GM19372 (cell line): ENCODE results near the gene NFIB.

Experiments used
- ATAC-seq: cut with Tn5 transposase; IDR thresholded peaks from one replicate; pipeline ENCODE4 v1.9.1; 2021; ENCODE audit warnings: mild to moderate bottlenecking, low read depth, moderate library complexity; ENCODE audit not compliant: unreplicated experiment

NFIB gene

DNA sequence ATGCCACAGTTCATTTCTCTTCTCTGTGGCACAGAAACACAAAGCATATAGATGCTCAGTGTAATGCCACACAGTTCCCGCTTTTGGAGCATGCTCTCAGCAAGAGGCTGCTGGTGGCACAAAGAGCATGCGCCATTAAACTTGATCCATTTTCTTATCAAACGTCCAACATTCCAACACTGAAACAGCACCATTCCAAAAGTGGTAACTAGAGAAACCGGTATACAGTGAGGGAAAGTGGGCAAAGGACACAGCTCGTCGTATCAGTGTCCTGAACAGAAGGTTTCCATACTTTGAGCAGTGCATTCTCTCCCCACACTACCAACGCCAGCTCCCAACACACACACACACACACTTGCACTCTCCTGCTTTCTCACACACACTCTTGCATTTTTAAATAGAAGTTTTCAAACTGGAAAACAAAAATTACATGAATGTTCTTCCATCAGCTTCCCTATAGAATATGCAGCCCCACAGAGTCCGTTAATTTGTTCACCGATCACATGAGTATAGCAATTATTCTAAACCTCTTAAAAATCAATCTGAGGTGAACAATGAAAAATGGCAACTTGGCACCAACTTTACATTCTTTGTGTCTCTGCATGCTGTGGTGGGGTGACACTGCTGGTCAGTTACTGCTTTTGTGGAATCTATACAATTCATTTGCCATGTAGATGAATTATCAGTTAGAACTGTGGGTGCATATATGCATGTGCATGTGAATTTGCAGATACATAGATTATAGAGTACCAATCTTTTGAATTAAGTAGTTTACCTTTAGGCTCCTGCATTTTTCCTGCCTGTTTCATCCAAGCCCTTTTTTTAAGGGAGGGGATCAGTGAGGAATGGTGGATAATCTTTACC is 5.7 kb downstream of the NFIB start:
- ATAC-seq, result no peak

DNA sequence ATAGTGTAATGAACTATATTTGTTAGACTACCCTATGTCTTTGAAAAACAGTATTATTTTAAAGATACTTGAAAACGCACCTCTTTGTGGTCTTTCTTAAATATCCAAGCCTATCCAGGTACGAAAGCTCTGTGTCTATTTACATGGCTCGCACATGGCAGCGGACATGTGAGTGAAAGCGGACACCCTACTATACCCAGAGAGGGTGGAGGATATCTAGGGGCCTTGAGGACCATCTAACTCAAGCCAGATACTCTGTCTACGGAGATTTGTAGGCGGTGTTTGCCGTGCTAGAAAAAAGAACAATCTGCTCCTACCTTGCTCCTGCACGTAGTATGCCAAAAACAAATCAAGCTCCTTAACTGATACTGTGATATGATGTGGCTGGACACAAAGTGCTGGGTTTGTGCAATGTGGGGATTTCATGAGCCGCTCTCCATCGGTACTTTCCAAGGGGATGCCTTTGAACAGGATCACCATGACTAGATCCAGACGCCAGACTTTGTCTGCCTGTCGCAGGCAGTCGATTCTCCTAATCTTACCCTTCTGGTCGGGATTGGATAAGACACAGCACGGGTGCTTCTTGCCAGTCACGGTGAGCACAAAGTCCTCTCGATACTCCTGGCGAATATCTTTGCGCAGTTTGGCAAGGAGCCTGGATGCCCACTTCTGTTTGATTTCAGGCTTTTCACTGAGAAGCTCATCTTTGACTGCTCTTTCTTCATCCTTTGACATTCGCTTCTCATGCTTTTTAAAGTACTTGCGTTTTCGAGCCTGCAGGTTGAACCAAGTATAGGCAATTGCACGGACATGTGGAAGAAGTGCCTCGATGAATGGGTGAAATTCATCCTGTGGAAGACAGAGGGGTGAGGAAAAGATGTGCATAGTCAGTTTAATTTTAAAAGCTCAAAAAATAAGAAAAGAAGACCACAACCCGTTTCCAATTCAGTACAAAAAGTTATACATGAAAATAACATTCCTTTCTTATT is 7.0 kb downstream of the NFIB start:
- ATAC-seq, result no peak

DNA sequence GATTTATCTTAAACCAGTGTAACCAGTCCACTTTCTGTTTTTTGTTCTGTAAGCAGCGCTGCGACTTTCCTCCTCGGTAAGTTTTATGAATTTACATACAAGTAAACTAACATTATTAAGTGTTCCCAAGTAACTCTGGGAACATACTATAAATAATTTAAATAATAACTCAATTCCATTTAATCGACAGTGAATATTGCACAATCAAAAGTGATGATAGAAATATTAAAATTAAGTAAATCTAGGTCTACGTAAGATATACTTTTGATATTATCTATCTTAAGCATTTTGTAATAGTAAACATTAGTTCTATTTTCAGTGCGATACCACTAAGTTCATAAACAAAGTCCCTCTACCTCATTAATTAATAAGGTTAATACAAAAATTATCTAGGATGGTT is 7.8 kb downstream of the NFIB start:
- ATAC-seq, result no peak

DNA sequence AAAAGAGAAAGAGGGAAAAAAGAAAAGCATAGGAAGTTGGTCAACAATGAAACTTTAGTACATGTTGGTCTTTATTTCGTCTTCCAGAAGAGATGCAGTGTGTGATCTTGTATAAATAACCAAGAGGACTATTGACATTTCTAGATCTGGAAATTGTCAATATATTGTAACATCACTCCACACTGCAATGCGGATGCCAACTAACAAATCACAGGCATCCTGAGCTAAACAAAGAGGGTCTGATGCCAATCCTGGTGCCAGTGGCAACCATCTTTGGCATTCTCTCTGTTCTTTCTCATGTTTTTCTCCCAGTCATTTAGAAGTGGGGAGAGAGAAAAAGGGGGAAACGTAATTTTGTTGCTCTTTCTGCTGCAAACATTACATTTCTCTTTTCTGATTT is 9.7 kb downstream of the NFIB start:
- ATAC-seq, result no peak

DNA sequence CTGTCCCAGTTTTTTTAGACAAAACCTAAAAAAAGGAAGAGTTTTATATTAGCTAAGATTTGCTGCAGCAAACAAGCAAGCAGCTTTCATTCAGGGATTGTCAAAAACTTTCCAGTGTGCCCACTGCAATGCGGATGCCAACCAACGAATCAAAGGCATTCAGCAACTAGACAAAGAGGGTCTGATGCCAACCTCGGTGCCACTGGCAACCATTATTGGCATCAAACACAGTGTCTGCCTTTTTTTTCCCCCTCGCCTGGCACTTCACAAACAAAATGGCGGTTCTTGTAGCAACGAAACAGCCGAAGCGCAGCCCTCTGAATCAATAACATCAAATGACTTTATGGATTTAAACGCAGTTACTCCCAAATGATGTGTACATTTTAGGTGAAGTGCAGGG is 10.4 kb downstream of the NFIB start:
- ATAC-seq, result no peak

DNA sequence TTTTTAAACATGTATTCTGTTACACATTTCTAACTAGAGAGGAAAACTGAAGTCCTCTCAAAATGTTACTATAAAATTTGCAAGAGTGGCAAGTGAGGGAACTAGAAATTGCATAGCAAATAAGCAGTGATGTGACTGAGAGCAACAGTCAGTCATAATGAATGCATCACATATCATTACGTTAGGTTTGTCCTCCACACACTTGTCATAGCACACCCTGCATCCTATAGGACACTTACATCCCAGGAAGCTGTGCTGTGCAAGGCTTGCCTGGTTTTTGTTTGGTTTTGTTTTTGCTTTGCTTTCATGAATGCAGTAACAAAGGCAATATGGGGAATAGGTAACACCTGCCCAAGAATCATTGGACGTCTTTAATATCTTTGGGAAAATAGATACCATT is 10.8 kb downstream of the NFIB start:
- ATAC-seq, result no peak

DNA sequence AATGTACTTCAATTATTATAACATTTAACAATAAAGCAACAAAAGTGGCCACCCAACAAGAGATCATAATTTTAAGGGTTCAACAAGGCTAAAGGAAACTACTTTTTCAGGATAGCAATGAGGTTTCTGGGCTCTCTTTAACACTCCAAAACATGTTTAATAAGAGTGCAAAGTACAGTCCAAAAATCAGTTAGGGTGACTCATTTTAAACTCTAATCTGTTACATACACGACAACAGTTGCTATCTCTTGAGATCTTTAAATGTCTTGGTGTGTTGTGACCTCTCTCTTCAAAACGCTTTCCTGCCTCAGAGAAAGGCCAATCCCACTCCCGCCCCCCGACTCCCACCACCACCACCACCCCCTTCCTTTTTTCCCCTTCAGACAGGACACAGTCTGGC is 11.5 kb downstream of the NFIB start:
- ATAC-seq, result no peak

DNA sequence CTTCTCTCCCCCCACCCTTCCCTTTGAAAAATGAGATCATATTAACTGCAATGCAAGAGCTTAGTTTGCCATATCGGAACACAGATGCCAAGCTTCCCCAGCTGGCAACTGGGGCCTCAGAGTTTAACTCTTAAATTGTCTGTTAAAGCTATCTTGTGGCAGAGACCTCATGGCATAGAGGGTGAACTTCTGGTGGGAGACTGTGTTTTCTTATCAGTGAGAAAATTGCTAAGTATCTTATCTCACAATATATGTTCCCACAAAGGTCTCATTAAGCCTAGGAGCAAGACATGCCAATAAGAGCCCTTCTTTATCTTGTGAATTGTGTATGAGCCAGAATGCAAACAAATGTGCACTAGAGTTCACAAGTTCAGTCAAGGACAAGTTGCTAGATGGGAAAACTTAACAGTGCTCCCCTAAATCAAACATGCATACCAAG is 12.3 kb downstream of the NFIB start:
- ATAC-seq, result no peak

DNA sequence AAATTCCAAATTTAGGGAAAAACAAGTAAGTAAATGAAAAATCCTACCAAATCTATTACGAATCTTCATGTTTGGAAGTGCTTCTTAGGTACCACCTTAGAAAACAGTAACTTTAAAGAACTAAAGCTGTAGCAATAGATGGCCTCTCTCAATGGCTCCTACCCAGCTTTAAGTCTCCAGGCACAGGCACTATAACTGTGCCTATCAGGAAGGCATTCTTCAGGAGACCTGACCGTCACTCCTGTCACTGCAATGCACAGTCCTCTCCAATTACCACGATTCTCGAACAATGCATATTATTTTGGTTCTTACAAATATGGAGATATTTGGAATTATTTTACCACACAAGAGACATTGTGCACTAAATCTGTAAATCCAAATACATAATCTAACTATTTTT is 12.9 kb downstream of the NFIB start:
- ATAC-seq, result no peak

DNA sequence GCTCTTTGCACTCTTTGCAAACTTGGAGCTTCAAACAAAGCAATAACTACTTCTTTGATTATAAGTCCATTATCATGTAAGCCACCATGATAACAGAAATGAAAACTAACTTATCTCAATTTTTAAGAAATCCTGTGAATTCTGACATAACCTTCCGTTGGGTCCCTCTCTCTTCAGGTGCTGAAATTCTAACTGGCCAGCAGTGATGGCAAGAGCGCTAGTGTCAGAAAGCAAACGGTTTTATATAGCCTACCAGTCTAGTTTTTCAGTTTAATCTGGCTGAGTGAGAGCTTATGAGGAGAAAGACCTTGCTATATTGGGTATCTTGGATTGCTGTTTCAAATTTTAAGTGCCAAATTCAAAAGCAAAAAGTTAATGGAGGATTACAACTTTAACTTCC is 13.4 kb downstream of the NFIB start:
- no peak for ATAC-seq

DNA sequence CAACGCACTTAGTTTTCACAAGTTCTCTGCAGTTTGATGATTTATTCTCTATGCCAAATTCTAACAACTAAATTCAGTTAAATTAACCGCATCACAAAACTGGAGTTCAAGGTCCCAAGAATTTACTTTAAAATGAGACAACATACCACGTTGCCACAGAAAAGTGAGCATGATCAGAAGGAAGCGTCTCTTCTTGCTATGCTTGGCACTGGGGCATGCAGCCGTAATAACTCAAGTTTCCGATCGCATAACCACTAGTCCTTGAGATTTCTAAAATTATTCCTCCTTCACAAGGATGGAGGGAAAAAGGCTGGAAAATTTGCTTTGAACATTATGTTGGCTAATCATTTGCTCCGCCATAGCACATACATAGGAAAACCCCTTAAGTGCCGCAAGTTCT is 13.9 kb downstream of the NFIB start:
- ATAC-seq, result no peak

DNA sequence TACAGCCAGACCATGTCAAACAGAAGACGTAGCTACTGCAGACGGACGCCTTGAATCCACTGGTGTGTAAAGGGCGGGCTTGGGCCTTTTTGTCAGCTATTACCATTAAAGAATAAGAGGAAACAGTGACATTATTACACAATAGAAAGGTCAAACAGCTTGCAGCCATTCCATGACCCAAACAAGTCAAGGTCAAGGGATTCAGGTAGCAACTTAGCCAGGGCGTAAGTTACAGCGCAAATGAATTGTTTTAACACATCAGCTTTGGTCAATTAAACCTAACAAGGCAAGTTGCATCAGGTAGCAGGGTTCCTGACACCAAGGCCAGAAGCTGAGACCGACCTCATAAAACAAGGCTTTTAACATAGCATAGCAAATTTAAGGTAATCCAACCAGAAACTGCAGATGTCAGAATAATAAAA is 15.3 kb downstream of the NFIB start:
- no peak for ATAC-seq

DNA sequence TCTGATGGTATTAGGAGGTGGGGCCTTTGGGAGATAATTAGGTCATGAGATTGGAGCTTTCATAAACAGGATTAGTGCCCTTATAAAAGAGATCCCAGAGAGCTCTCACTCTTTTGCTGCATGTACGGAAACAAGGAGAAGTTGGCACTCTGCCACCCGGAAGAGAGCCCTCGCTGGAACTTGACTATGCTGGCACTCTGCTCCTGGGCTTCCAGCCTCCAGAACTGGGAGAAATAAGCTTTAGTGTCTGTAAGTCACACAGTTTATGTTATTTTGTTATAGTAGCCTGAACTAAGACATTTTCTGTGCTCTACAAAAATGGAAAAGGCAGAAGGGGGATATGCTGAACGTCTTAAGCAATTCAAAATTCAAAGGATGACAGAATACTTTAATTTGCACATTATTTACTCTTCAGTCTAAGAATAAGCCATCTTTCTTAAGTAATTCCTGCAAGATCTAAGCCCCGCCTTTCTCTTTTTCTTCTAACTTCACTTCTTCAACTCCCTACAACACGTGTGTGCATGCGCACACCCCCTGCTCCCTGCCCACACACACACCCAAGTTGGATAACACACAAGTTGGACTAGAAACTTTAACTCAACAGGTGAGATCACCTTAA is 17.3 kb downstream of the NFIB start:
- ATAC-seq, result no peak

DNA sequence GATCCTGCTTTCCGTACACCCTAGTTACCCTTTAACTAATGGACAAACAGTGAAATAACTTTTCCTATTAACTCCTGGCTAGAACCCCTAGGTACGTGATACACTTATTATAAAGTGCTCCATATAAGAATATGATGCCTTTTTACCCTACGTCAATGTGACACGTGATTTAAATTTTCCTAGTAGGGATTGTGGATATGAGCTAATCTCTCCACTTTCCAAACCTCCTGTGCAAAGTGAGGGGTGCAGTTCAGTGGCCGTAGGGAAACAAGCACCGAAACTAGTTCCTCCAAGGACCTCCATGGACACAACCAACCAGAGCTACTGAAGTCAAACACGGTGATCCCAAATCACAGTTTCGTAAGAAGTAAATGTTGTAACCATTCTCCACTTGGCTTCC is 19.3 kb downstream of the NFIB start:
- ATAC-seq, result no peak

DNA sequence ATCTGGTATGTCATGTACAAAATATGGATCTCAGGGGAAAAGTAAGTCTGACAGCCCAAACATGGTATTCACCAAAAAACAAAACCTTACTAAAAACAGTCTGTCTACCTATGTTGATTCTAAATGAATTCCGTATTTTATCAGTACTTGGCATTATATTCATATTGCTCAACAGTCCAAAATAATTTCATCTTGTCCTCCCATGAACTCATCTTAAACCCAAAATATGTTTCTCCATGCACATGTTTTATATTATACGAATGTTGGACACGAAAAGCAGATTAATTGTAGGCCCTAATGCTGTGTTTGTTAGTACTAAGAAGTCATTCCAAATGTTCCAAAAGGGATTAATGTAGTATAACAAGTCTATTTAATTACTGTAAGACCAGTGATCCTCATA is 20.1 kb downstream of the NFIB start:
- no peak for ATAC-seq

DNA sequence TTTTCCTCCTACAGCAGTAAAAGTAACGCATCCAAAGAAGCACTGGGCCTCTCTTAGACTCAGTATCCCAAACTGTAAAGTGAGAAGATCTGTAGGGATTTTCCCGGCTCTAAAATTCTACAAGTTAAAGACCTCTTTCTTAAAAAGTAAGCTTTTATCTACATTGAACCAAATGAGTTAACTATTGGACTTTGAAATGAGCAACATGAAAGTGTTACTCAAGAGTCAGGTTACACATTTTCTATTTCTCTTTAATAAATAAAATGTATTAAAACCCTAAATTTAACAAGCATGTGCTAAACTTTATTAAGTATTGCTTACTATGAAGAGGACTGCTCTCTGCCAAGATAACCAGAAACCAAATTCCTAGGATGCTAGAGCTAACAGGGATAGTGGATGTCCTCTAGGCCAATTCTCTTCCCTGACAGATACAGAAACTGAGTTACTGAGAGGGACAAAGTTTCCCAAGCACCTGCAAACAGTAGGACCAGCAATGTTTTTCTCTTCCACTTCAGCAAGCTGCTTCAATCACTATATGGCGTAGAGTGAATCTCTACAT is 21.7 kb downstream of the NFIB start:
- ATAC-seq, result no peak

DNA sequence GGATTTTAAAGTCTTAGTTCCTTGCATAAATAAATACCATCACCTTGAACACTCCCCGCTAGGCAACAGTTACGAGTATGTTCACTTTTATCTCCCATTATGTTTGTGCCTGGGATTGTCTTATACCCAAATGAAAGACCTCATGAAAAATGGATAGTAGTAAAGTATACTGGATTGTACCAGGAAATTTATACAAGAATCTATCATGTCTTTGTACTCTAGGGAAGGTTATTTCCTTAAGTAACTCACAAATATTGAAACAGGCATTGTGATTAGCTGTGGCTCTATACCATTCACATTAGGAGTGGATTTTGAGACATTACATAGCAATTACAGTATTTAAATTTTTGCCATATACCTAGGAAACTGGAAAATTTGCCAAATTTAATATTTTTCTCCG is 24.0 kb downstream of the NFIB start:
- ATAC-seq, result no peak

DNA sequence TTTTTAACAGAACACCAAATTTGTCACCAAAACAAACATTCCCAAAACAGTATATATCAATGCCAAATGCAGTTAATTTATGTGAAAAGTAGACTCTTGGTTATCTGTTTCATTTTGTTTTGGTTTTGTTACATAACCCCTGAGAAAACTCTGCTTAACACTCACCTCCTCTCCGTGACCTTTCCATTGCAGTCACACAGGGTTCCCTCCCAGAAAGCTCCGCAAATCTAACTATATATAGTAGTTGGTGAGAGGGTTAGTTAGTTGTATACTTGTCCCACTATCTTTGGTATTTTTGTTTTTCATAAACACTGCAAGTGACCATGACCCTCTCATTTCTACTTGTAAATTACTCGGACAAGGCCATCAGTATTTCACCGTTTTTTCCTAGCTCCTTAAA is 25.5 kb downstream of the NFIB start:
- ATAC-seq, result no peak

DNA sequence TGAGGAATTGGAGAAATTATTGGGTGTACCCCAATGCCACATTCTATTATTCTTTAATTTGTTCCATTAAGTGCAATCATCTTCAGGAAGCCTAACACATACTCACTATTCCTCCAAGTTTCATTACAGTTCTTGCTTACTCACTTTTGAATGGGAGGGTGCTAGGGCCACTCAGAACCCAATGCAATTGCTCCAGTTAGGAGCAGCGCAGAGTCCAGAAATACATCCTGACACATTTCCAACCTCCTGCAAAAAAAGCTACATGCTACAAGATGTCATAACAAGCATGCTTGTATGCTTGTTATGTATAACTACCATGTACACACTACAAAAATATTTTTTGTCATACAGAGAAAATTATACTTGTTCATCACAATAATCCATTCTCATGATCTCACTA is 27.8 kb downstream of the NFIB start:
- no peak for ATAC-seq

DNA sequence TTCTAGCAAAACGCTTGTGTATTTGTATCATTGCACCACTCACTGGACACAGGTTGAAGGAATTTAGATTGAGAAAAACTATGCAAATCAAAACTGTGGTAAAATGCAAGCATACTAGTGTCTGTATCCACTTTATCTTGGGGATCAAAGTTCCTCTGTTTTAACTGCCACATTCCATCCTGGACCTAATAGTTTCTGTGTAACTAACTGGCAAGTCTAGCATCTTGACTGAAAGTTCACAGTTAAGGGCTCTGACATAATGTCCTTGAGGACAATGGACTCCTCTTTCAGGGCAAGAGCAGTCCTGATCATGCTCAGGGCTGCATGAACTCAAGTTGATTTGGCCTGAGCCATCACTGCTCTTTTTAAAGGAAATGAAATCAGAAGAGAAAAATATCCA is 30.7 kb downstream of the NFIB start:
- ATAC-seq, result no peak

DNA sequence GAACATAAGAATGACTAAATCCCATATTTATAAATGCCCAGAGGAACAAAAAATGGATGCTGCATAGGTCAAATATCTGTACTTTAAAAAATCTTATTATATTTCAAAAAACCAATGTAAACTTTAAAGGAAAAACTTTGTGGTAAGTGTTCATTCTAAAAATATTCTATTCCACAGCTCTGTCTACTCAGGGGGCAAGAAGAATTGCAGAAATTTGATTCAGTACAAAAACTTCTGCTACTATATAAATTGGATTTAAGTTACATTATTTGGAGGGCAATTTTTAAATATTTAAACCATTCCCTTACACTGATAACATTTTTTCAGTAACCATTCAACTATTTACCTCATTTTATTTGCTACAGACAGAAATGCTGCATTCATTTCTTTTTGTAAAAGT is 32.1 kb downstream of the NFIB start:
- ATAC-seq, result no peak
